ENCODE measurements around the gene DNER. TPM values are rescaled to one million over a fixed set of nuclear protein-coding genes. Genes with fewer than 3 reads are reported as not detected.
"Not testable (repeated sequence)": the region's sequence is repeated elsewhere in the genome, so short reads cannot be mapped to it uniquely, and the experiment has no call there.

Gene DNER
- total RNA-seq, 1 experiment from 2014 or later: 2.9 TPM

DNA sequence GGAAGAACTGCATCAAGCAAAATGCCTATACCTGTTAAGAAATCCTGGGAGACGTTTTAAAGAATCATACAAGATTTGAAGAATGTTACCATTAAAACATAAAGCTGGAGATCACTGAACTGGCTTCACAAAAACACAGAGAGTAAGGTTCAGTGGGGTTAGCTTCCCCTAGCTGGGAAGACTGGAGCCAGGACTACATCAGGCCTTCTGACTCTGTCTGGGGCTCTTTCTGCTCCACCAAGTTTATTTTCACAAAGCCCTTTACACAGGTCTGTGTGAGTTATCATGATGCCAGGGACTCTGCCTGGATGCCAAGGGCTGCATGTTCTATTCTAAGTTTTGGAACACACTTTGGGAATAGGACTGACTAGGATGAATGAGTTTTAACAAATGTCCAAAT lies 47.3 kb upstream of the DNER start:
- Histone ChIP-seq H3K4me3 (replicated peaks in 1 of 2; ENCODE audit: low read depth in 1 of 2, low read length in 2 of 2) (no peak overlapping the region), H4K20me1 (ENCODE audit: insufficient read depth) (no peaks in the 10 kb centered on the region), H3K9me3 (ENCODE audit: control insufficient read depth in 1 of 2, insufficient read depth in 1 of 2, low read depth in 1 of 2, low read length in 2 of 2) (no peaks in the 10 kb centered on the region), H3K4me2 (ENCODE audit: low read length) (no peak overlapping the region), H3K79me2 (ENCODE audit: insufficient read depth, low read length) (no peaks in the 10 kb centered on the region), H2AFZ (ENCODE audit: low read depth, low read length, poor library complexity, severe bottlenecking) (no peak overlapping the region), H3K36me3 (ENCODE audit: control insufficient read depth in 1 of 2, insufficient read depth in 2 of 2, low read length in 2 of 2) (peaks cover 0 to 6% of the 10 kb centered on the region in 2 experiments; a peak in 2 of 4 replicates), H3K9ac (ENCODE audit: low read length) (no peak overlapping the region), H3K4me1 (ENCODE audit: control insufficient read depth in 1 of 2, insufficient read depth in 2 of 2, low read length in 2 of 2) (no peaks in the 10 kb centered on the region), H3K27ac (ENCODE audit: low read depth, low read length) (no peak overlapping the region), H3K9me2 (ENCODE audit: insufficient read depth) (no peaks in the 10 kb centered on the region), H3K27me3 (ENCODE audit: insufficient read depth, low read length) (no peaks in the 10 kb centered on the region)
- BruUV-seq (replicated peaks): no TSS peak
- ChIA-PET POLR2A (no interaction called here), CTCF (no interaction called here), RAD21 (ENCODE audit: low non-redundant PET in 1 of 2, low total read pairs in 2 of 2, uncharacterized antibody in 2 of 2, unreplicated experiment in 2 of 2) (no interaction called here)
- no peak for ATAC-seq
- intact Hi-C loops (cut with micrococcal nuclease): no loop called here
- TF ChIP-seq JUND (IDR thresholded peaks at IDR 0.05) (no peak), ZFX (IDR thresholded peaks at IDR 0.05) (no peak), SIN3A (IDR thresholded peaks at IDR 0.05; ENCODE audit: low read depth) (no peak), ZBTB33 (IDR thresholded peaks at IDR 0.05; ENCODE audit: extremely low read depth, insufficient replicate concordance, low read length) (no peak), FOSL1 (IDR thresholded peaks at IDR 0.05; ENCODE audit: low read depth) (no peak), SRF (IDR thresholded peaks at IDR 0.05; ENCODE audit: low read depth) (no peak), EZH2 (IDR thresholded peaks at IDR 0.05) (no peak), EGR1 (IDR thresholded peaks at IDR 0.05; ENCODE audit: low read depth) (no peak), SP1 (IDR thresholded peaks at IDR 0.05; ENCODE audit: low read depth) (no peak), RAD21 (IDR thresholded peaks at IDR 0.05; ENCODE audit: low read depth) (no peak)
- TF ChIP-seq, protein P1, sequence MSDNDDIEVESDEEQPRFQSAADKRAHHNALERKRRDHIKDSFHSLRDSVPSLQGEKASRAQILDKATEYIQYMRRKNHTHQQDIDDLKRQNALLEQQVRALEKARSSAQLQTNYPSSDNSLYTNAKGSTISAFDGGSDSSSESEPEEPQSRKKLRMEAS (IDR thresholded peaks at IDR 0.05): no peak
- TF ChIP-seq, protein P2, sequence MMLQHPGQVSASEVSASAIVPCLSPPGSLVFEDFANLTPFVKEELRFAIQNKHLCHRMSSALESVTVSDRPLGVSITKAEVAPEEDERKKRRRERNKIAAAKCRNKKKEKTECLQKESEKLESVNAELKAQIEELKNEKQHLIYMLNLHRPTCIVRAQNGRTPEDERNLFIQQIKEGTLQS (IDR thresholded peaks at IDR 0.05): no peak
- no peak for DNase-seq (ENCODE audit: low read depth, low spot score)

DNA sequence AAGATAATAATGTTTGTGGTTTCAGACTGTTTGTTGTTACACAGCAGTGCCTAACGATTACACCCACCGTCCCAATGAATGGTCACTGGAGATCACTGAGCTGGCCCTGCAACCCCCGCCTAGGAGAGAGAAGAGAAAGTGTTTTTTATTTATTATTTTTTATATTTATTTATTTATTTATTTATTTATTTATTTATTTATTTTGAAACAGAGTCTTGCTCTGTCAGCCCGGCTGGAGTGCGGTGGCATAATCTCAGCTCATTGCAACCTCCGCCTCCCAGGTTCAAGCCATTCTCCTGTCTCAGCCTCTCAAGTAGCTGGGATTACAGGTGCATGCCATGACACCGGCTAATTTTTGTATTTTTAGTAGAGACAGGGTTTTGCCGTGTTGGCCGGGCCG lies 43.1 kb upstream of the DNER start:
- H3K79me2 ChIP-seq (ENCODE audit: insufficient read depth, low read length); POLR2A ChIA-PET; H3K4me2 ChIP-seq (ENCODE audit: low read length); H3K27me3 ChIP-seq (ENCODE audit: insufficient read depth, low read length); H3K4me1 ChIP-seq (ENCODE audit: control insufficient read depth in 1 of 2, insufficient read depth in 2 of 2, low read length in 2 of 2); H3K4me3 ChIP-seq (replicated peaks in 1 of 2; ENCODE audit: low read depth in 1 of 2, low read length in 2 of 2); H3K36me3 ChIP-seq (ENCODE audit: control insufficient read depth in 1 of 2, insufficient read depth in 2 of 2, low read length in 2 of 2); H4K20me1 ChIP-seq (ENCODE audit: insufficient read depth); RAD21 ChIA-PET (ENCODE audit: low non-redundant PET in 1 of 2, low total read pairs in 2 of 2, uncharacterized antibody in 2 of 2, unreplicated experiment in 2 of 2); H3K9ac ChIP-seq (ENCODE audit: low read length); H3K27ac ChIP-seq (ENCODE audit: low read depth, low read length); CTCF ChIA-PET; H2AFZ ChIP-seq (ENCODE audit: low read depth, low read length, poor library complexity, severe bottlenecking); intact Hi-C loops (cut with micrococcal nuclease); DNase-seq (ENCODE audit: low read depth, low spot score); H3K9me2 ChIP-seq (ENCODE audit: insufficient read depth); BruUV-seq (replicated peaks); ATAC-seq; H3K9me3 ChIP-seq (ENCODE audit: control insufficient read depth in 1 of 2, insufficient read depth in 1 of 2, low read depth in 1 of 2, low read length in 2 of 2): not testable (repeated sequence)

All from HCT116 (cell line).